Astrocyte (in vitro differentiated cells and primary cell): ENCODE data around the gene WDR93.

Experiments used
- EZH2 ChIP-seq: IDR thresholded peaks from 2 replicates; pipeline ENCODE4 v1.6.1; 2012; ENCODE audit warnings: mild to moderate bottlenecking, low read length, inconsistent platforms; ENCODE audit not compliant: insufficient read depth
- TF ChIP-seq, protein P1 (sequence below): IDR thresholded peaks from 2 replicates; pipeline ENCODE4 v1.5.1; 2011; ENCODE audit warnings: low read depth, mild to moderate bottlenecking, inconsistent platforms, low read length, moderate library complexity; ENCODE audit not compliant: insufficient read depth

GRCh38 chr15:89784686-89784960 lies 94.0 kb downstream of the WDR93 start:
- TF ChIP-seq, protein P1, sequence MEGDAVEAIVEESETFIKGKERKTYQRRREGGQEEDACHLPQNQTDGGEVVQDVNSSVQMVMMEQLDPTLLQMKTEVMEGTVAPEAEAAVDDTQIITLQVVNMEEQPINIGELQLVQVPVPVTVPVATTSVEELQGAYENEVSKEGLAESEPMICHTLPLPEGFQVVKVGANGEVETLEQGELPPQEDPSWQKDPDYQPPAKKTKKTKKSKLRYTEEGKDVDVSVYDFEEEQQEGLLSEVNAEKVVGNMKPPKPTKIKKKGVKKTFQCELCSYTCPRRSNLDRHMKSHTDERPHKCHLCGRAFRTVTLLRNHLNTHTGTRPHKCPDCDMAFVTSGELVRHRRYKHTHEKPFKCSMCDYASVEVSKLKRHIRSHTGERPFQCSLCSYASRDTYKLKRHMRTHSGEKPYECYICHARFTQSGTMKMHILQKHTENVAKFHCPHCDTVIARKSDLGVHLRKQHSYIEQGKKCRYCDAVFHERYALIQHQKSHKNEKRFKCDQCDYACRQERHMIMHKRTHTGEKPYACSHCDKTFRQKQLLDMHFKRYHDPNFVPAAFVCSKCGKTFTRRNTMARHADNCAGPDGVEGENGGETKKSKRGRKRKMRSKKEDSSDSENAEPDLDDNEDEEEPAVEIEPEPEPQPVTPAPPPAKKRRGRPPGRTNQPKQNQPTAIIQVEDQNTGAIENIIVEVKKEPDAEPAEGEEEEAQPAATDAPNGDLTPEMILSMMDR: no peak
- TF ChIP-seq EZH2: no peak
